B cell (primary cell): Measurements from ENCODE around the gene CENPP. TPM values are rescaled to one million over a fixed set of nuclear protein-coding genes. Genes with fewer than 3 reads are reported as not detected.

Experiments used
- ATAC-seq: fragments of 200-7000 bp; cut with Tn5 transposase; one replicate; pipeline ENCODE4 v1.10.0; 2021; ENCODE audit warnings: low read depth, mild to moderate bottlenecking, moderate number of reproducible peaks, moderate library complexity
- CTCF ChIA-PET: fragments of 350-600 bp; sonication (Branson Sonifier 250); formaldehyde crosslinking; loops from one replicate; lab custom pipeline; 2021; ENCODE audit warnings: antibody characterized with exemption, inconsistent platforms; lab: Charles Lee
- POLR2A ChIA-PET: fragments of 350-600 bp; sonication (Branson Sonifier 250); formaldehyde crosslinking; loops from one replicate; lab custom pipeline; 2021; ENCODE audit warnings: antibody characterized with exemption; lab: Charles Lee
- DNase-seq: peaks from one replicate; pipeline ENCODE4 v3.0.0; 2013
- H2AFZ ChIP-seq: 2 replicates; pipeline ENCODE4 v1.6.1; 2012; ENCODE audit warnings: mild to moderate bottlenecking, low read depth, low read length; ENCODE audit not compliant: insufficient read depth, poor library complexity, severe bottlenecking
- H3K27ac ChIP-seq, 2 donors: 1 replicate in 1 of 2; 2 replicates in 1 of 2; pipeline ENCODE4 v1.5.1; 2012 to 2013; ENCODE audit warnings: low read length in 2 of 2, mild to moderate bottlenecking in 2 of 2, moderate library complexity in 1 of 2
- H3K27me3 ChIP-seq, 4 experiments: fragments of 200-600 bp in 1 of 4; sonication (generic) in 1 of 4; replicated peaks in 1 of 4; 1 replicate in 2 of 4; 2 replicates in 2 of 4; pipeline versions ENCODE4 v1.6.1 to v1.7.0; 2013 to 2016; ENCODE audit warnings: low read length in 3 of 4, mild to moderate bottlenecking in 2 of 4, mixed read lengths in 1 of 4, moderate library complexity in 1 of 4; ENCODE audit not compliant: insufficient read depth in 4 of 4, control insufficient read depth in 3 of 4; ENCODE audit errors: control extremely low read depth in 1 of 4
- H3K36me3 ChIP-seq, 2 experiments: replicated peaks in 1 of 2; 1 replicate in 1 of 2; 2 replicates in 1 of 2; pipeline versions ENCODE4 v1.6.1 to v1.7.1; 2013; ENCODE audit warnings: low read length in 1 of 2; ENCODE audit not compliant: insufficient read depth in 2 of 2, control insufficient read depth in 1 of 2; ENCODE audit errors: control extremely low read depth in 1 of 2, extremely low read depth in 1 of 2
- H3K4me1 ChIP-seq, 2 donors: fragments of 200-600 bp in 1 of 2; sonication (generic) in 1 of 2; 1 replicate in 1 of 2; 2 replicates in 1 of 2; pipeline versions ENCODE4 v1.5.1 to v1.6.1; 2013 to 2017; ENCODE audit warnings: low read length in 2 of 2; ENCODE audit not compliant: control insufficient read depth in 2 of 2, insufficient read depth in 2 of 2
- H3K4me2 ChIP-seq: replicated peaks from 2 replicates; pipeline ENCODE3; 2012; ENCODE audit warnings: mild to moderate bottlenecking, low read depth, low read length; ENCODE audit not compliant: poor library complexity, severe bottlenecking
- H3K4me3 ChIP-seq, 5 experiments: fragments of 200-600 bp in 1 of 5; sonication (generic) in 1 of 5; 1 replicate in 3 of 5; 2 replicates in 2 of 5; pipeline versions ENCODE4 v1.5.1 to v1.7.0; 2011 to 2016; ENCODE audit warnings: low read length in 4 of 5, mild to moderate bottlenecking in 4 of 5, low read depth in 2 of 5, control low read depth in 1 of 5, moderate library complexity in 1 of 5; ENCODE audit not compliant: insufficient read depth in 1 of 5; ENCODE audit errors: control extremely low read depth in 1 of 5, extremely low read depth in 1 of 5
- H3K79me2 ChIP-seq: fragments of 200-600 bp; sonication (generic); one replicate; pipeline ENCODE4 v1.6.0; 2016; ENCODE audit warnings: low read length; ENCODE audit not compliant: control insufficient read depth, insufficient read depth
- H3K9ac ChIP-seq: fragments of 200-600 bp; sonication (generic); 2 replicates; pipeline ENCODE4 v1.6.1; 2017; ENCODE audit warnings: mild to moderate bottlenecking, low read length, moderate library complexity
- H3K9me3 ChIP-seq, 3 donors: one replicate each; pipeline versions ENCODE4 v1.6.1 to v1.7.1; 2013; ENCODE audit warnings: low read length in 2 of 3; ENCODE audit not compliant: control insufficient read depth in 2 of 3, insufficient read depth in 1 of 3; ENCODE audit errors: control extremely low read depth in 1 of 3
- H4K20me1 ChIP-seq: 2 replicates; pipeline ENCODE4 v1.6.0; 2012; ENCODE audit warnings: mild to moderate bottlenecking, low read length; ENCODE audit not compliant: insufficient read depth, control insufficient read depth, poor library complexity, severe bottlenecking
- H3K27ac Mint-ChIP-seq: one replicate; pipeline ENCODE4 v1.8.0; 2021; ENCODE audit warnings: mixed read lengths
- H3K27me3 Mint-ChIP-seq: one replicate; pipeline ENCODE4 v1.8.0; 2021; ENCODE audit warnings: mixed read lengths
- H3K4me1 Mint-ChIP-seq: one replicate; pipeline ENCODE4 v1.8.0; 2021; ENCODE audit warnings: mixed read lengths
- H3K4me3 Mint-ChIP-seq: one replicate; pipeline ENCODE4 v1.8.0; 2021; ENCODE audit warnings: mixed read lengths
- H3K9me3 Mint-ChIP-seq: one replicate; pipeline ENCODE4 v1.8.0; 2022; ENCODE audit warnings: mixed read lengths; ENCODE audit not compliant: insufficient read depth
- EZH2 ChIP-seq: IDR thresholded peaks from 2 replicates; pipeline ENCODE4 v1.6.1; 2012; ENCODE audit warnings: borderline replicate concordance, low read depth, mild to moderate bottlenecking, moderate library complexity, low read length; ENCODE audit not compliant: insufficient read depth, poor library complexity, severe bottlenecking
- WGBS: methylation state at CpG from one replicate; pipeline ENCODE4 v1.1.5; 2013; ENCODE audit warnings: missing lambda C conversion rate; ENCODE audit not compliant: insufficient coverage; 5-methylcytosine and 5-hydroxymethylcytosine counted together
- intact Hi-C: fragments of 100-400 bp; cut with micrococcal nuclease; formaldehyde crosslinking; loops from one replicate; pipeline ENCODE4 v1.10.0; 2022
- polyA plus RNA-seq: library from polyadenylated mRNA; depleted of rRNA; stranded (reverse); fragments of >200 nt; gene quantifications from 2 replicates; pipeline ENCODE4 v1.2.3, GENCODE V29; 2012
- total RNA-seq, 2 donors: library from RNA; stranded (reverse); fragments of 120-200 nt in 1 of 2; gene quantifications; 1 replicate in 1 of 2; 2 replicates in 1 of 2; pipeline versions ENCODE4 v1.2.3 to v1.2.4, GENCODE V29; 2013 to 2022
- TF ChIP-seq, protein P1 (sequence below): fragments of 200-600 bp; IDR thresholded peaks from one replicate; pipeline ENCODE4 v1.8.0; 2022; ENCODE audit warnings: antibody characterized with exemption, mild to moderate bottlenecking

The CENPP gene
- total and polyA plus RNA-seq, 2 donors (not counting 1 experiment from before 2014, with no cell fraction given): 1.4 to 6.2 TPM

DNA sequence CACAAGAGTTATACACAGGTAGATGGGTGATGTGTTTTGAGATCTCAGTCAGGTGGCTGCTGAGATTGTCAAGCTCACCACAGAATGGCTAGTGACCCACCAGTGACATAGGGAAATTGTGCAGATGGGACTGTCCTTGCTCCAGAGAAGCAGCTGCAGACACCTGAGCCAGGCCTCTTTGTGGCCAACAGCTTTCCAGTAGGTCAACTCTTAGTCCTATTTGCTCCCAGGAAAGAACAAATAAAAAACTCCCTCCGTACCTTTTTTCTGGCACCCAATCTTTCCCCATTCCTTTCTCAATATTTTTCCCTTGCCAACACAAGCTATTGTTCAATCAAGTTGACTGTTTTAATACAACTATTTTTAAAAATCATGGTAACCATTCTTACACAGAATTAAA, 46.5 kb upstream of the CENPP start:
- POLR2A ChIA-PET: no interaction called here
- no peaks in the 10 kb centered on the region for H3K9me3 Mint-ChIP-seq
- H3K4me1 ChIP-seq: no peaks in the 10 kb centered on the region
- no peak overlapping the region for H3K27ac Mint-ChIP-seq
- H3K4me2 ChIP-seq: no peak overlapping the region
- no peaks in the 10 kb centered on the region for H3K27me3 Mint-ChIP-seq
- H2AFZ ChIP-seq: no peak overlapping the region
- no peak overlapping the region for H3K9ac ChIP-seq
- intact Hi-C loops: no loop called here
- no peaks in the 10 kb centered on the region for H3K9me3 ChIP-seq
- peaks cover 11% of the 10 kb centered on the region for H3K79me2 ChIP-seq
- peaks cover 6 to 90% of the 10 kb centered on the region in 2 experiments for H3K36me3 ChIP-seq
- WGBS: 100% methylated on average over 1 of the region's 1 CpG
- no peaks in the 10 kb centered on the region for H4K20me1 ChIP-seq
- CTCF ChIA-PET: interaction anchor here (2.2 kb wide), 1 partner anchor 54 kb away, joined by 4 read pairs; no protein-coding TSS in a partner anchor
- TF ChIP-seq, protein P1, sequence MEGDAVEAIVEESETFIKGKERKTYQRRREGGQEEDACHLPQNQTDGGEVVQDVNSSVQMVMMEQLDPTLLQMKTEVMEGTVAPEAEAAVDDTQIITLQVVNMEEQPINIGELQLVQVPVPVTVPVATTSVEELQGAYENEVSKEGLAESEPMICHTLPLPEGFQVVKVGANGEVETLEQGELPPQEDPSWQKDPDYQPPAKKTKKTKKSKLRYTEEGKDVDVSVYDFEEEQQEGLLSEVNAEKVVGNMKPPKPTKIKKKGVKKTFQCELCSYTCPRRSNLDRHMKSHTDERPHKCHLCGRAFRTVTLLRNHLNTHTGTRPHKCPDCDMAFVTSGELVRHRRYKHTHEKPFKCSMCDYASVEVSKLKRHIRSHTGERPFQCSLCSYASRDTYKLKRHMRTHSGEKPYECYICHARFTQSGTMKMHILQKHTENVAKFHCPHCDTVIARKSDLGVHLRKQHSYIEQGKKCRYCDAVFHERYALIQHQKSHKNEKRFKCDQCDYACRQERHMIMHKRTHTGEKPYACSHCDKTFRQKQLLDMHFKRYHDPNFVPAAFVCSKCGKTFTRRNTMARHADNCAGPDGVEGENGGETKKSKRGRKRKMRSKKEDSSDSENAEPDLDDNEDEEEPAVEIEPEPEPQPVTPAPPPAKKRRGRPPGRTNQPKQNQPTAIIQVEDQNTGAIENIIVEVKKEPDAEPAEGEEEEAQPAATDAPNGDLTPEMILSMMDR: no peak
- TF ChIP-seq EZH2: no peak
- H3K4me3 Mint-ChIP-seq: no peak overlapping the region
- no peak overlapping the region for H3K4me3 ChIP-seq
- ATAC-seq (no peak), DNase-seq (no peak)
- no peaks in the 10 kb centered on the region for H3K27me3 ChIP-seq
- H3K27ac ChIP-seq: no peak overlapping the region
- no peaks in the 10 kb centered on the region for H3K4me1 Mint-ChIP-seq

DNA sequence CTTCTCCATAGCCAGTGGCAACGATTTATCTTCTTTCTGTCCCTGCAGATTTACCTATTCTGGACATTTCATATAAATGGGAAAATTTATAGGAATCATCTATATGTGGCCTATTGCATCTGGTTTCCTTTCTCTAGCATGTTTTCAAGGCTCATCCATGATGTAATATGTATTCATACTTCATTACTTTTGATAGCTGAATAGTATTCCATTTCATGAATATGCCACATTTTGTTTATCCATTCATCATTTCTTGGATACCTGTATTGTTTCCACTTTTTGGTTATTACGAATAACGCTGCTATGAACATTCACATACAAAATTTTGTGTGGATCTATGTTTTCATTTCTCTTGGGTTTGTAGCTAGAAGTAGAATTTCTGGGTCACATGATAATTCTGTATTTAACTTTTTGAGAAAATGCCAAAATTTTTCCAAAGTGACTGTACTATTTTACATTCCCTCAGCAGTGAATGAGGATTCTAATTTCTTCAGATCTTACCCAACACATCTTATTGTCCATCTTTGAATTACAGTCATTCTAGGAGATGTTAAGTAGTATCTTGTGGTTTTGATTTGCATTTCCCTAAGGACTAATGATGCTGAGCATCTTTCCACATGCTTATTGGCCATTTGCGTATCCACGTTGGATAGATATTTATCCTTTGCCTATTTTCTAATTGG, 35.9 kb upstream of the CENPP start:
- Mint-ChIP-seq H3K4me1 (peaks cover 36% of the 10 kb centered on the region), H3K9me3 (no peaks in the 10 kb centered on the region), H3K27ac (no peak overlapping the region), H3K4me3 (no peak overlapping the region), H3K27me3 (no peaks in the 10 kb centered on the region)
- TF ChIP-seq, protein P1: no peak
- TF ChIP-seq EZH2: no peak
- H3K9ac ChIP-seq: no peak overlapping the region
- intact Hi-C loops: no loop called here
- WGBS: no CpG with 5 or more reads among the region's 5 CpGs
- H4K20me1 ChIP-seq: no peaks in the 10 kb centered on the region
- no peak overlapping the region for H3K4me3 ChIP-seq
- ChIA-PET POLR2A (no interaction called here), CTCF (interaction anchor here (1.7 kb wide), 1 partner anchor 499 kb away, joined by 5 read pairs; no protein-coding TSS in a partner anchor)
- no peak overlapping the region for H3K4me2 ChIP-seq
- ATAC-seq (no peak), DNase-seq (no peak)
- no peak overlapping the region for H2AFZ ChIP-seq
- no peak overlapping the region for H3K27ac ChIP-seq
- H3K9me3 ChIP-seq: peaks cover 0 to 3% (median 0%) of the 10 kb centered on the region in 3 donors
- H3K4me1 ChIP-seq: peaks cover 17 to 23% of the 10 kb centered on the region in 2 donors
- peaks cover 54% of the 10 kb centered on the region for H3K79me2 ChIP-seq
- H3K36me3 ChIP-seq: peaks cover 12 to 19% of the 10 kb centered on the region in 2 experiments
- H3K27me3 ChIP-seq: no peaks in the 10 kb centered on the region
